ENCODE measurements around the gene SHOC2. TPM values are rescaled to one million over a fixed set of nuclear protein-coding genes. Genes with fewer than 3 reads are reported as not detected.

Gene SHOC2
- total and polyA plus RNA-seq, 4 donors, result 41.3 to 123 (median 48.8) TPM

DNA sequence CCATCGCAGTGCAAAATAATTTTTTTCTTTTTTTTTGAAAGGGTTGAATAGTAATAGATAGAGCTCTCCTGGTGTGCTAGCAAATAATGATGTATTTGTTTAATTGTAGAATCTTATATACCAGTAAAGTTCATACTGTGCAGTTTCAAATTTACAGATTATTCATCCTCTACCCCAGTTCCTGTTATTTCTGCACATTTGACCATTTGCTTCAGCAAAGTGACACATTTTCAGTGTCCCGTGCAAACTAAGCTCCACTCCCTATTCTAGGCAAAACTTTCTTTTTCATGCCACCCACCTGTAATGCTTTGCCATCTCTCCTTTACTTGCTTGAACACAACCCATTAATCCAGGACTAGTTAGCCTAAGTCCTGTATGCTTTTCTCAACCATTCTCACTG lies 43.0 kb downstream of the SHOC2 start:
- Histone ChIP-seq H3K36me3 (ENCODE audit: control insufficient read depth, insufficient read depth, low read length) (no peaks in the 10 kb centered on the region), H3K9me3 (ENCODE audit: control insufficient read depth, insufficient read depth, low read length) (no peaks in the 10 kb centered on the region), H3K4me3 (ENCODE audit: low read depth, low read length) (no peak overlapping the region), H3K27ac (ENCODE audit: low read depth, low read length) (no peak overlapping the region), H3K4me1 (ENCODE audit: control insufficient read depth, insufficient read depth, low read length) (no peaks in the 10 kb centered on the region), H3K27me3 (ENCODE audit: control insufficient read depth, insufficient read depth, low read length) (no peaks in the 10 kb centered on the region)
- 73% methylated on average over 1 of the region's 2 CpGs for WGBS (ENCODE audit: insufficient coverage)
- DNase-seq (ENCODE audit: low read depth in 4 of 6, low spot score in 6 of 6), result no peak

DNA sequence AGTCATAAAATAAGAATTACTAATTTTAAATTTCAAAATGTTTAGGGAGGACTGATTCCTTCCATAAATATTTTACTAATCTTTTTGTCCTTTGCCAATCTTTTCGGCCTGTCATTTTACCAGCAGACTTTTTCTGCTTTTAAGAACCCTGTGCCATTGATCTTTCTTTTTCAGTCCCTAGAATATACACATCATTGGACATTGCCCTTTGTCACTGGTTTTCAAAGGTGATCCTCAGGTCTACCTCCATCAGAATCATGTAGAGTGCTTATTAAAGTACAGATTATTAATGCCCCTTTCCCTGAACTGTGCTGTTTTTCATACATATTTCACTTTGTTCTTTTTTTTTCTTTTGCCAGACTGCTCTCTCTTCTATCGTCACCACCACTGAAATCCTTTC lies 43.8 kb downstream of the SHOC2 start:
- H3K27me3 ChIP-seq (ENCODE audit: control insufficient read depth, insufficient read depth, low read length), result no peaks in the 10 kb centered on the region
- H3K4me1 ChIP-seq (ENCODE audit: control insufficient read depth, insufficient read depth, low read length), result no peaks in the 10 kb centered on the region
- DNase-seq (ENCODE audit: low read depth in 4 of 6, low spot score in 6 of 6), result no peak
- no peaks in the 10 kb centered on the region for H3K9me3 ChIP-seq (ENCODE audit: control insufficient read depth, insufficient read depth, low read length)
- no peaks in the 10 kb centered on the region for H3K36me3 ChIP-seq (ENCODE audit: control insufficient read depth, insufficient read depth, low read length)
- no peak overlapping the region for H3K4me3 ChIP-seq (ENCODE audit: low read depth, low read length)
- no CpG with 5 or more reads among the region's 2 CpGs for WGBS (ENCODE audit: insufficient coverage)
- H3K27ac ChIP-seq (ENCODE audit: low read depth, low read length), result no peak overlapping the region

DNA sequence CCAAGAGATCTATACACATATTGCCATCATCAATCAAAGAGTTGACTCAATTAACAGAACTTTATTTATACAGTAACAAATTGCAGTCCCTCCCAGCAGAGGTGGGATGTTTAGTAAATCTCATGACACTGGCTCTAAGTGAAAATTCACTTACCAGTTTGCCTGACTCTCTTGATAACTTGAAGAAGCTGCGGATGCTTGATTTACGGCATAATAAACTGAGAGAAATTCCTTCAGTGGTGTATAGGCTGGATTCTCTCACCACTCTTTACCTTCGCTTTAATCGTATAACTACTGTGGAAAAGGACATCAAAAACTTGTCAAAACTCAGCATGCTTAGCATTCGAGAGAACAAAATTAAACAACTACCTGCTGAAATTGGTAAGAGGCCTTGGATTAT lies 45.3 kb downstream of the SHOC2 start:
- H3K27ac ChIP-seq (ENCODE audit: low read depth, low read length), result no peak overlapping the region
- H3K36me3 ChIP-seq (ENCODE audit: control insufficient read depth, insufficient read depth, low read length), result no peaks in the 10 kb centered on the region
- no peak overlapping the region for H3K4me3 ChIP-seq (ENCODE audit: low read depth, low read length)
- no peaks in the 10 kb centered on the region for H3K4me1 ChIP-seq (ENCODE audit: control insufficient read depth, insufficient read depth, low read length)
- no peak for DNase-seq (ENCODE audit: low read depth in 4 of 6, low spot score in 6 of 6)
- no peaks in the 10 kb centered on the region for H3K27me3 ChIP-seq (ENCODE audit: control insufficient read depth, insufficient read depth, low read length)
- no peaks in the 10 kb centered on the region for H3K9me3 ChIP-seq (ENCODE audit: control insufficient read depth, insufficient read depth, low read length)
- WGBS (ENCODE audit: insufficient coverage), result no CpG with 5 or more reads among the region's 5 CpGs

DNA sequence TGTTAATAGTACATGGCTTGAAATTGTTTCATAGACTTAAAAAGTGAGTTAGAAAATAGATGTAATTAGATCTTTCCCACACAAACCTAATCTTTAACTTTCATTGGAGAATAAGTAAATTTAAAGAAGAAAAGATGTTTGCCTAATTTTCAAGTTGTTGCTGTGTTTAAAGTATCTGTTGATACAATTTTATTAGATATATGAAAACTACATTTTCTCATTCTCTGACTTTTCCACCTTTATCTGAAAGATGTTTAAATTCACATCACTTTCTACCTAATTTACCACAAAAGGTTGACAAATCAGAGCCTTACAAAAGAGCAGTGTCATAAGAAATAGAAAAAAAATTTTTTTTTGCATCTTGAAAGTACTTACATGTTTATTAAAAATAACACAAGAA lies 45.8 kb downstream of the SHOC2 start:
- Histone ChIP-seq H3K4me3 (ENCODE audit: low read depth, low read length) (no peak overlapping the region), H3K27ac (ENCODE audit: low read depth, low read length) (no peak overlapping the region), H3K36me3 (ENCODE audit: control insufficient read depth, insufficient read depth, low read length) (no peaks in the 10 kb centered on the region), H3K4me1 (ENCODE audit: control insufficient read depth, insufficient read depth, low read length) (no peaks in the 10 kb centered on the region), H3K9me3 (ENCODE audit: control insufficient read depth, insufficient read depth, low read length) (no peaks in the 10 kb centered on the region), H3K27me3 (ENCODE audit: control insufficient read depth, insufficient read depth, low read length) (no peaks in the 10 kb centered on the region)
- no peak for DNase-seq (ENCODE audit: low read depth in 4 of 6, low spot score in 6 of 6)

DNA sequence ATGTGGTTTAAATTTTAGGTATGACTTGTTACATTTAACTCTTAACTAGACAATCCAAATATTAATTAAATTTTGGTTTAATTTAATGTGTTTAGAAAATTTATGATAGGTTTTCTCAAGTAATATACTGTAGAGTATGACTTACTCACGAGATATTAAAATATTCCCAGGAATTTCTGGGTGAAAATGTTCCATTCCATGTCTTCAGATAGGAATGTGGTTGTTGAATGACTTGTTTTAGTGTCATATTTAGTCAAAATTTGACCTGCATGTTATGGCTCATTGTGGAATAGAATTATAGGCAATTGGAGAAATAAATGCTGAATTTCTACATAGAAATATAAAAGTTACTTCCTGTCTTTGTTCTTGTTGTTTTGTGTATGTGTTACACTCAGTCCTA lies 46.7 kb downstream of the SHOC2 start:
- no peaks in the 10 kb centered on the region for H3K9me3 ChIP-seq (ENCODE audit: control insufficient read depth, insufficient read depth, low read length)
- WGBS (ENCODE audit: insufficient coverage), result no CpG with 5 or more reads among the region's 1 CpG
- H3K27me3 ChIP-seq (ENCODE audit: control insufficient read depth, insufficient read depth, low read length), result no peaks in the 10 kb centered on the region
- H3K4me1 ChIP-seq (ENCODE audit: control insufficient read depth, insufficient read depth, low read length), result no peaks in the 10 kb centered on the region
- H3K36me3 ChIP-seq (ENCODE audit: control insufficient read depth, insufficient read depth, low read length), result no peaks in the 10 kb centered on the region
- no peak overlapping the region for H3K4me3 ChIP-seq (ENCODE audit: low read depth, low read length)
- no peak for DNase-seq (ENCODE audit: low read depth in 4 of 6, low spot score in 6 of 6)
- H3K27ac ChIP-seq (ENCODE audit: low read depth, low read length), result no peak overlapping the region

DNA sequence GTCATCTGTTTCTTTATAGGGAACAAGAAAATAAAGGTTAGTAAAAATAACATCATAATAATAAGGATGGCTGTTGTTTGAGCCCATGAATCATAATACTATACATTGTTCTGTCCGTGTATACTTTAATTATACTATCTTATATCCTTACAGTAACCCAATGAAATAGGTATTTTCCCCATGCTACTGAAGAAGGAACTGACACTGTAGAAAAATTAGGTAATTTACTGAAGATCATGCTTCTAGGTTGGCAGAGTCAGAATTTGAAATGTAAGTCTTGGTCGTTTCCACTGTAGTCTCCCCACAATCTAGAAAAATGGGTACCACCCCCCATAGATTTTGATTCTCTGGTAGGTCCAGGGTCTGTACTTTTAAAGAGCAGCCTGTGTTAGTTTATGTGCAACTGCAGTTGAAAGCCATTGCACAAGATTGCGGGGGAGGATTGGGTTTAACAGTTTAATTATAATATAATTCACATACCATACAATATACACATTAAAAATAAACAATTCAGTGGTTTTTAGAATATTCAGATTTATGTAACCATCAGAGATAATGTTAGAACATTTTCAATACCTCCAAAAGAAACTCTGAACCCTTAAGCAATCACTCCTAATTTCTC lies 47.7 kb downstream of the SHOC2 start:
- Histone ChIP-seq H3K27me3 (ENCODE audit: control insufficient read depth, insufficient read depth, low read length) (no peaks in the 10 kb centered on the region), H3K4me1 (ENCODE audit: control insufficient read depth, insufficient read depth, low read length) (no peaks in the 10 kb centered on the region), H3K27ac (ENCODE audit: low read depth, low read length) (no peak overlapping the region), H3K9me3 (ENCODE audit: control insufficient read depth, insufficient read depth, low read length) (no peaks in the 10 kb centered on the region), H3K36me3 (ENCODE audit: control insufficient read depth, insufficient read depth, low read length) (no peaks in the 10 kb centered on the region), H3K4me3 (ENCODE audit: low read depth, low read length) (no peak overlapping the region)
- no peak for DNase-seq (ENCODE audit: low read depth in 4 of 6, low spot score in 6 of 6)
- no CpG with 5 or more reads among the region's 3 CpGs for WGBS (ENCODE audit: insufficient coverage)

DNA sequence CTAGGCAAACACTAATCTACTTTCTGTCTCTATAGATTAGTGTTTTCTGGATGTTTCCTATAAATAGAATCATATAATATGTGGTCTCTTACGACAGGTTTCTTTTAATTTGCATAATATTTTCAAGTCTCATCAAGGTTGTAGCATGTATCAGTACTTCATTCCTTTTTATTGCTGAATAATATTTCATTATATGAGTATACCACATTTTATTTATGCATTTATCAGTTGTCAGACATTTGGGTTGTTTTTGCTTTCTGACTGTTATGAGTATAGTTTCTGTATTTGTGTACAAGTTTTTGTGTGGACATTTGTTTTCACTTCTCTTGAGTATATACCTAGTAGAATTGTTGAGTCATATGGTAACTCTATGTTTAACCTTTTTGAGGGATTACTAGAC lies 48.2 kb downstream of the SHOC2 start:
- Histone ChIP-seq H3K27ac (ENCODE audit: low read depth, low read length) (no peak overlapping the region), H3K9me3 (ENCODE audit: control insufficient read depth, insufficient read depth, low read length) (no peaks in the 10 kb centered on the region), H3K36me3 (ENCODE audit: control insufficient read depth, insufficient read depth, low read length) (no peaks in the 10 kb centered on the region), H3K4me3 (ENCODE audit: low read depth, low read length) (no peak overlapping the region), H3K4me1 (ENCODE audit: control insufficient read depth, insufficient read depth, low read length) (no peaks in the 10 kb centered on the region), H3K27me3 (ENCODE audit: control insufficient read depth, insufficient read depth, low read length) (no peaks in the 10 kb centered on the region)
- no CpG with 5 or more reads among the region's 1 CpG for WGBS (ENCODE audit: insufficient coverage)
- DNase-seq (ENCODE audit: low read depth in 4 of 6, low spot score in 6 of 6), result no peak

DNA sequence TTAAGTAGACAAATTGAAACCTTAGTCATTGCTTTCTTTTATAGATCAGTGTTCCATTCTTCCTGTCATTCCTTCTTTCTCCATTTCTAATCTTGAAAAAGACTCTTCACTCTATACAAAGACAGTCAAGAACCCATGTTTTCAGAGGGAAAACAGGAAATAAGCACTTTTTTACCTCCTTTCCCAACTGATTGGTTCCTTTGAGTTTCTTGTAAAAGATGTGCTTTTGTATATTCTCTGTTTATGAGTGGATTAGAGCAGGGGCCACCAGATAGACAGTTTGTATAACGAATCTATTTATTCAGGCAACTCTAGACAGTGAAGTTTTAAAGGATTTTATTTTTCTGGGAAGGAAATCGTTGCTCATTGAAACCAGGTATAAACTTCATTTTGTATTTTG lies 49.8 kb downstream of the SHOC2 start:
- WGBS (ENCODE audit: insufficient coverage), result no CpG with 5 or more reads among the region's 2 CpGs
- DNase-seq (ENCODE audit: low read depth in 4 of 6, low spot score in 6 of 6), result no peak
- Histone ChIP-seq H3K4me3 (ENCODE audit: low read depth, low read length) (no peak overlapping the region), H3K4me1 (ENCODE audit: control insufficient read depth, insufficient read depth, low read length) (no peaks in the 10 kb centered on the region), H3K36me3 (ENCODE audit: control insufficient read depth, insufficient read depth, low read length) (no peaks in the 10 kb centered on the region), H3K27ac (ENCODE audit: low read depth, low read length) (no peak overlapping the region), H3K9me3 (ENCODE audit: control insufficient read depth, insufficient read depth, low read length) (no peaks in the 10 kb centered on the region), H3K27me3 (ENCODE audit: control insufficient read depth, insufficient read depth, low read length) (no peaks in the 10 kb centered on the region)

DNA sequence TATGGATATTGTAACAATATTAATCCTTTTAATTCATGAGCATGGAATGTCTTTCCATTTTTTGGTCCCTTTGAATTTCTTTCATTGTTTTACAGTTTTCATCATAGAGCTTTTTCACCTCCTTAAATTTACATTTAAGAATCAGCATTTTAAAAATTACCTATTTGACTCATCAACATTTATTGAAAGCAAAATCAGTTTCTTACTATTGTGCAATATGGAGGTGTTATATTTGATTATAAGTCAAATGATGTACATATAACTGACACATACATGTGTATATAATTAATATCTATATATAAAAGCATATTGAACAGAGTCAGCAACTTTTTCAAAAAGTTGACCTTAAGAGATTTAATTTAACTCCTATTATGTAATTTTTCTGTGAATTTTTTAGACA lies 52.2 kb downstream of the SHOC2 start:
- Histone ChIP-seq H3K9me3 (ENCODE audit: control insufficient read depth, insufficient read depth, low read length) (no peaks in the 10 kb centered on the region), H3K4me3 (ENCODE audit: low read depth, low read length) (no peak overlapping the region), H3K4me1 (ENCODE audit: control insufficient read depth, insufficient read depth, low read length) (no peaks in the 10 kb centered on the region), H3K27ac (ENCODE audit: low read depth, low read length) (no peak overlapping the region), H3K27me3 (ENCODE audit: control insufficient read depth, insufficient read depth, low read length) (no peaks in the 10 kb centered on the region), H3K36me3 (ENCODE audit: control insufficient read depth, insufficient read depth, low read length) (no peaks in the 10 kb centered on the region)
- no peak for DNase-seq (ENCODE audit: low read depth in 4 of 6, low spot score in 6 of 6)

DNA sequence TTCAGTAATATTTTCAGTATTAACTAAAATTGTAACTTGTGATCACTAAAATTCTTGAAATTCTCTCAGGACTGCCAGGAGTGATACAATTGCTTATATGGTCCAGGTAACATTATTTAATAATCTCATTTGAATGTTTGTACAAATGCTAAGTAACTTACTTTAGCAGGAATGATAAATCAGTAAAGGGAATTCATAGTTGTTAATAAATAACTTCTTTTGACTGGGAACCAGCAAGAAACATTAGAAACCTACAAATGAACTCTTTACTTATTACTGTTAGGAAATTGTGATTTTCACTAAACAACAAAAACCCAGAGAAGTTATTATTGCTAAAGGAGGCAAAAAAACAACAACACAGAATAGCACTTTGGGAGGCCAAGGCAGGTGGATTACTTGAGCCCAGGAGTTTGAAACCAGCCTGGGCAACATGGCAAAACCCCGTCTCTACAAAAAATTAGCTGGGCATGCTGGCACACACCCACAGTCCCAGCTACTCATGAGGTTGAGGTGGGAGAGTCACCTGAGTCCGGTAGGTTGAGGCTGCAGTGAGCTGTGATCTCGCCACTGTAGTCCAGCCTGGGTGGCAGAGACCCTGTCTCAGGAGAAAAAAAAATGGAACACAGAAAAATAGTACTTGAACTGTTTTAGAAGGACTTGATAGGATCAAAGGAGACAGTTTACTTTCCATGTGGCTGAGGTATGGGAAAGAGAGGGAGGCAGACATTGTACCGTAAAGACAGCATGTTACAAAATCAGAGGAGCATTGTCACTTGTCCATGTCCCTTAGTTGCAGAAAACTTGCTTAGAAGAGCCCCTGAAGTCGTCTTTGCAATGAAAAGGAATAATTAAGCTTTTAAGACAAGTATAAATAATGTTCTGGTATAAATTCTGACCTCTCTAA lies 53.1 kb downstream of the SHOC2 start:
- Histone ChIP-seq H3K9me3 (ENCODE audit: control insufficient read depth, insufficient read depth, low read length) (no peaks in the 10 kb centered on the region), H3K36me3 (ENCODE audit: control insufficient read depth, insufficient read depth, low read length) (no peaks in the 10 kb centered on the region), H3K4me3 (ENCODE audit: low read depth, low read length) (no peak overlapping the region), H3K27me3 (ENCODE audit: control insufficient read depth, insufficient read depth, low read length) (no peaks in the 10 kb centered on the region), H3K27ac (ENCODE audit: low read depth, low read length) (no peak overlapping the region), H3K4me1 (ENCODE audit: control insufficient read depth, insufficient read depth, low read length) (no peaks in the 10 kb centered on the region)
- 56% methylated on average over 3 of the region's 5 CpGs for WGBS (ENCODE audit: insufficient coverage)
- DNase-seq (ENCODE audit: low read depth in 4 of 6, low spot score in 6 of 6), result no peak

Measured in spinal cord (tissue), 10 donors.